ENCODE results near the gene TPRKB. TPM values are rescaled to one million over a fixed set of nuclear protein-coding genes. Genes with fewer than 3 reads are reported as not detected.
"Not testable (repeated sequence)": the region's sequence is repeated elsewhere in the genome, so short reads cannot be mapped to it uniquely, and the experiment has no call there.

TPRKB gene
- polyA plus RNA-seq, 1 donor = 58.4 TPM

- DNase-seq = peak in 1 of 2 donors; percentile 60
- Histone ChIP-seq H3K4me3 (ENCODE audit: low read length) (peak overlapping the region; percentile 27), H3K36me3 (ENCODE audit: control insufficient read depth, insufficient read depth, low read length) (no peaks in the 10 kb centered on the region), H3K27ac (ENCODE audit: low read length) (peak overlapping the region; percentile 87), H3K27me3 (ENCODE audit: control insufficient read depth, insufficient read depth, low read length) (no peaks in the 10 kb centered on the region), H3K9me3 (ENCODE audit: control insufficient read depth, low read depth, low read length) (no peaks in the 10 kb centered on the region), H3K4me1 (ENCODE audit: control insufficient read depth, insufficient read depth, low read length) (peaks cover 55% of the 10 kb centered on the region)
- WGBS (ENCODE audit: insufficient coverage, low lambda C conversion rate) = no CpG with 5 or more reads among the region's 8 CpGs
Measured at GRCh38 chr2:73701968-73702665, 35.0 kb downstream of the TPRKB start.

GRCh38 chr2:73701448-73701765 lies 35.7 kb downstream of the TPRKB start:
- not testable (repeated sequence) for DNase-seq; H3K9me3 ChIP-seq (ENCODE audit: control insufficient read depth, low read depth, low read length); H3K27me3 ChIP-seq (ENCODE audit: control insufficient read depth, insufficient read depth, low read length); H3K36me3 ChIP-seq (ENCODE audit: control insufficient read depth, insufficient read depth, low read length)
- Histone ChIP-seq H3K27ac (ENCODE audit: low read length) (peak overlapping the region; percentile 87), H3K4me1 (ENCODE audit: control insufficient read depth, insufficient read depth, low read length) (peaks cover 50% of the 10 kb centered on the region), H3K4me3 (ENCODE audit: low read length) (peak overlapping the region; percentile 27)
- no CpG with 5 or more reads among the region's 3 CpGs for whole genome bisulfite sequencing (ENCODE audit: insufficient coverage, low lambda C conversion rate)

- Histone ChIP-seq H3K4me1 (ENCODE audit: control insufficient read depth, insufficient read depth, low read length) (peaks cover 52% of the 10 kb centered on the region), H3K4me3 (ENCODE audit: low read length) (peak overlapping the region; percentile 15), H3K27me3 (ENCODE audit: control insufficient read depth, insufficient read depth, low read length) (no peaks in the 10 kb centered on the region), H3K36me3 (ENCODE audit: control insufficient read depth, insufficient read depth, low read length) (no peaks in the 10 kb centered on the region), H3K9me3 (ENCODE audit: control insufficient read depth, low read depth, low read length) (no peaks in the 10 kb centered on the region), H3K27ac (ENCODE audit: low read length) (peak overlapping the region; percentile 67)
- no CpG with 5 or more reads among the region's 23 CpGs for WGBS (ENCODE audit: insufficient coverage, low lambda C conversion rate)
- peak in 1 of 2 donors; percentile 35 for DNase-seq
Measured at GRCh38 chr2:73700661-73701447, 36.3 kb downstream of the TPRKB start.

- peak in 1 of 2 donors; percentile 67 for DNase-seq
- Histone ChIP-seq H3K36me3 (ENCODE audit: control insufficient read depth, insufficient read depth, low read length) (no peaks in the 10 kb centered on the region), H3K9me3 (ENCODE audit: control insufficient read depth, low read depth, low read length) (no peaks in the 10 kb centered on the region), H3K27ac (ENCODE audit: low read length) (peak overlapping the region; percentile 67), H3K27me3 (ENCODE audit: control insufficient read depth, insufficient read depth, low read length) (no peaks in the 10 kb centered on the region), H3K4me3 (ENCODE audit: low read length) (no peak overlapping the region), H3K4me1 (ENCODE audit: control insufficient read depth, insufficient read depth, low read length) (peaks cover 52% of the 10 kb centered on the region)
- 60% methylated on average over 1 of the region's 5 CpGs for WGBS (ENCODE audit: insufficient coverage, low lambda C conversion rate)
Measured at GRCh38 chr2:73700131-73700611, 37.0 kb downstream of the TPRKB start.

- Histone ChIP-seq H3K27me3 (ENCODE audit: control insufficient read depth, insufficient read depth, low read length) (no peaks in the 10 kb centered on the region), H3K36me3 (ENCODE audit: control insufficient read depth, insufficient read depth, low read length) (no peaks in the 10 kb centered on the region), H3K4me3 (ENCODE audit: low read length) (no peak overlapping the region), H3K4me1 (ENCODE audit: control insufficient read depth, insufficient read depth, low read length) (peaks cover 52% of the 10 kb centered on the region), H3K27ac (ENCODE audit: low read length) (peak overlapping the region; percentile 67), H3K9me3 (ENCODE audit: control insufficient read depth, low read depth, low read length) (no peaks in the 10 kb centered on the region)
- WGBS (ENCODE audit: insufficient coverage, low lambda C conversion rate) = no CpG with 5 or more reads among the region's 3 CpGs
- no peak for DNase-seq
Measured at GRCh38 chr2:73699437-73699836, 37.7 kb downstream of the TPRKB start.

GRCh38 chr2:73698101-73698500 lies 39.0 kb downstream of the TPRKB start:
- H3K27ac ChIP-seq (ENCODE audit: low read length) = no peak overlapping the region
- H3K4me1 ChIP-seq (ENCODE audit: control insufficient read depth, insufficient read depth, low read length) = peaks cover 44% of the 10 kb centered on the region
- H3K4me3 ChIP-seq (ENCODE audit: low read length) = no peak overlapping the region
- WGBS (ENCODE audit: insufficient coverage, low lambda C conversion rate) = no CpG with 5 or more reads among the region's 1 CpG
- no peaks in the 10 kb centered on the region for H3K36me3 ChIP-seq (ENCODE audit: control insufficient read depth, insufficient read depth, low read length)
- H3K27me3 ChIP-seq (ENCODE audit: control insufficient read depth, insufficient read depth, low read length) = no peaks in the 10 kb centered on the region
- DNase-seq = no peak
- no peaks in the 10 kb centered on the region for H3K9me3 ChIP-seq (ENCODE audit: control insufficient read depth, low read depth, low read length)

GRCh38 chr2:73697606-73698005 lies 39.5 kb downstream of the TPRKB start:
- Histone ChIP-seq H3K36me3 (ENCODE audit: control insufficient read depth, insufficient read depth, low read length) (no peaks in the 10 kb centered on the region), H3K4me3 (ENCODE audit: low read length) (no peak overlapping the region), H3K27me3 (ENCODE audit: control insufficient read depth, insufficient read depth, low read length) (no peaks in the 10 kb centered on the region), H3K4me1 (ENCODE audit: control insufficient read depth, insufficient read depth, low read length) (peaks cover 42% of the 10 kb centered on the region), H3K27ac (ENCODE audit: low read length) (peak overlapping the region; percentile 26), H3K9me3 (ENCODE audit: control insufficient read depth, low read depth, low read length) (no peaks in the 10 kb centered on the region)
- no CpG with 5 or more reads among the region's 3 CpGs for WGBS (ENCODE audit: insufficient coverage, low lambda C conversion rate)
- DNase-seq = no peak

GRCh38 chr2:73696985-73697384 lies 40.2 kb downstream of the TPRKB start:
- peak in 1 of 2 donors; percentile 55 for DNase-seq
- WGBS (ENCODE audit: insufficient coverage, low lambda C conversion rate) = no CpG with 5 or more reads among the region's 1 CpG
- H3K9me3 ChIP-seq (ENCODE audit: control insufficient read depth, low read depth, low read length) = not testable (repeated sequence)

GRCh38 chr2:73696521-73696920 lies 40.6 kb downstream of the TPRKB start:
- Histone ChIP-seq H3K4me1 (ENCODE audit: control insufficient read depth, insufficient read depth, low read length) (peaks cover 32% of the 10 kb centered on the region), H3K27ac (ENCODE audit: low read length) (peak overlapping the region; percentile 26)
- not testable (repeated sequence) for H3K9me3 ChIP-seq (ENCODE audit: control insufficient read depth, low read depth, low read length); DNase-seq; H3K27me3 ChIP-seq (ENCODE audit: control insufficient read depth, insufficient read depth, low read length); H3K36me3 ChIP-seq (ENCODE audit: control insufficient read depth, insufficient read depth, low read length); H3K4me3 ChIP-seq (ENCODE audit: low read length)
- WGBS (ENCODE audit: insufficient coverage, low lambda C conversion rate) = 100% methylated on average over 1 of the region's 3 CpGs

More at GRCh38 chr2:73696985-73697384, 40.2 kb downstream of the TPRKB start:
- Histone ChIP-seq H3K27ac (ENCODE audit: low read length) (peak overlapping the region; percentile 26), H3K4me1 (ENCODE audit: control insufficient read depth, insufficient read depth, low read length) (peaks cover 36% of the 10 kb centered on the region)
- H3K27me3 ChIP-seq (ENCODE audit: control insufficient read depth, insufficient read depth, low read length); H3K4me3 ChIP-seq (ENCODE audit: low read length); H3K36me3 ChIP-seq (ENCODE audit: control insufficient read depth, insufficient read depth, low read length): not testable (repeated sequence)

- DNase-seq = peak in 1 of 2 donors; percentile 31
- H3K27me3 ChIP-seq (ENCODE audit: control insufficient read depth, insufficient read depth, low read length); H3K27ac ChIP-seq (ENCODE audit: low read length); H3K9me3 ChIP-seq (ENCODE audit: control insufficient read depth, low read depth, low read length); H3K36me3 ChIP-seq (ENCODE audit: control insufficient read depth, insufficient read depth, low read length); H3K4me3 ChIP-seq (ENCODE audit: low read length): not testable (repeated sequence)
- H3K4me1 ChIP-seq (ENCODE audit: control insufficient read depth, insufficient read depth, low read length) = peaks cover 11% of the 10 kb centered on the region
- no CpG with 5 or more reads among the region's 4 CpGs for WGBS (ENCODE audit: insufficient coverage, low lambda C conversion rate)
Measured at GRCh38 chr2:73690372-73691088, 46.6 kb downstream of the TPRKB start.

All from large intestine (tissue), 3 donors.